Measurements from ENCODE around the gene CASP12. TPM values are rescaled to one million over a fixed set of nuclear protein-coding genes. Genes with fewer than 3 reads are reported as not detected.

CASP12 gene
- total RNA-seq, 1 experiment from 2014 or later = not detected

- no peaks in the 10 kb centered on the region for H3F3A ChIP-seq (ENCODE audit: insufficient read depth, low read depth)
- POLR2A ChIA-PET (ENCODE audit: unreplicated experiment) = no interaction called here
- no peaks in the 10 kb centered on the region for H3K27me3 ChIP-seq (ENCODE audit: insufficient read depth, low read depth)
- H3K9me3 ChIP-seq (ENCODE audit: insufficient read depth, low read depth) = peaks cover 15% of the 10 kb centered on the region
- H3K4me3 ChIP-seq = no peak overlapping the region
- no peaks in the 10 kb centered on the region for H3K79me2 ChIP-seq (ENCODE audit: low read depth)
- H3K4me1 ChIP-seq (replicated peaks; ENCODE audit: insufficient read depth) = no peaks in the 10 kb centered on the region
- no peak overlapping the region for H3K27ac ChIP-seq
- H4K20me1 ChIP-seq (ENCODE audit: insufficient read depth) = no peaks in the 10 kb centered on the region
- CTCF ChIA-PET = no interaction called here
- TF ChIP-seq EZH2 (IDR thresholded peaks at IDR 0.05; ENCODE audit: low read depth) (no peak), CTCF (conservative IDR thresholded peaks at IDR 0.05) (no peak)
- DNase-seq = no peak
- no peak overlapping the region for H2AFZ ChIP-seq
- no peaks in the 10 kb centered on the region for H3K9me2 ChIP-seq (ENCODE audit: insufficient read depth)
- BruUV-seq (replicated peaks) = no TSS peak
- intact Hi-C loops (cut with micrococcal nuclease; ENCODE audit: unreplicated experiment) = no loop called here
- no peaks in the 10 kb centered on the region for H3K36me3 ChIP-seq (ENCODE audit: low read depth)
- H3K4me2 ChIP-seq = no peak overlapping the region
Observed at GRCh38 chr11:104837969-104838639, 60.2 kb downstream of the CASP12 start.

DNA sequence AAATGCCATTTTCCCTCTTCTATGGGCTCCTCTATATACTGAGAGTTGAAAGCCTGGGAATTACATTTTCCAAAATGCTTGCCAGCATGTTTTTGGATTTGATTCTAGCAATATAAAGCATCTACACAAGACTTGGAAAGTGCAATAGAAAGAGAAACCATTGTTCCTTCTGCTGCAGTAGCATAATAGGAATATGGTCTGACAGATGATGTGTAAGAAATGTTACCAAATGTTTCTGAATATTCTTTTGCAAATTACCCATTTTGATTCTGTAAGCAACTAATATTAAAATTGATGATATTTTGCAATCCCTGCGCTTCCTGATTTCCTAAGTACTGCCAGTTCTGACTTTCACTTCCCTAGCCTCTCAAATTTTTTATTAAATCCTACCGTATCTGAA is 61.6 kb downstream of the CASP12 start:
- POLR2A ChIA-PET (ENCODE audit: unreplicated experiment) = no interaction called here
- intact Hi-C loops (cut with micrococcal nuclease; ENCODE audit: unreplicated experiment) = no loop called here
- no peak overlapping the region for H3K4me3 ChIP-seq
- no peak overlapping the region for H3K27ac ChIP-seq
- H3K4me2 ChIP-seq = no peak overlapping the region
- no peaks in the 10 kb centered on the region for H3K9me2 ChIP-seq (ENCODE audit: insufficient read depth)
- H2AFZ ChIP-seq = no peak overlapping the region
- no peaks in the 10 kb centered on the region for H3F3A ChIP-seq (ENCODE audit: insufficient read depth, low read depth)
- DNase-seq = no peak
- BruUV-seq (replicated peaks) = no TSS peak
- no peaks in the 10 kb centered on the region for H3K27me3 ChIP-seq (ENCODE audit: insufficient read depth, low read depth)
- peaks cover 15% of the 10 kb centered on the region for H3K9me3 ChIP-seq (ENCODE audit: insufficient read depth, low read depth)
- H3K36me3 ChIP-seq (ENCODE audit: low read depth) = no peaks in the 10 kb centered on the region
- TF ChIP-seq CTCF (conservative IDR thresholded peaks at IDR 0.05) (no peak), EZH2 (IDR thresholded peaks at IDR 0.05; ENCODE audit: low read depth) (no peak)
- H3K79me2 ChIP-seq (ENCODE audit: low read depth) = no peaks in the 10 kb centered on the region
- CTCF ChIA-PET = no interaction called here
- H4K20me1 ChIP-seq (ENCODE audit: insufficient read depth) = no peaks in the 10 kb centered on the region
- H3K4me1 ChIP-seq (replicated peaks; ENCODE audit: insufficient read depth) = no peaks in the 10 kb centered on the region

Other genes with a start within 250 kb of the CASP12 start
- 57.5 and 82.2 TPM in 2 replicates for gene CASP4, start 70.1 kb upstream of the CASP12 start, total RNA-seq (2021)
- not detected in 2 replicates for gene CASP5, start 124.7 kb upstream of the CASP12 start, total RNA-seq (2021)
- 2.3 and 4.7 TPM in 2 replicates for gene CASP1, start 136.7 kb upstream of the CASP12 start, total RNA-seq (2021)
- 0.63 and 2.5 TPM in 2 replicates for gene CARD16, start 146.9 kb upstream of the CASP12 start, total RNA-seq (2021)
- gene CARD18, start 241.3 kb upstream of the CASP12 start, total RNA-seq (2021) = not detected in 2 replicates